ENCODE data around the gene DDX24.

DNA sequence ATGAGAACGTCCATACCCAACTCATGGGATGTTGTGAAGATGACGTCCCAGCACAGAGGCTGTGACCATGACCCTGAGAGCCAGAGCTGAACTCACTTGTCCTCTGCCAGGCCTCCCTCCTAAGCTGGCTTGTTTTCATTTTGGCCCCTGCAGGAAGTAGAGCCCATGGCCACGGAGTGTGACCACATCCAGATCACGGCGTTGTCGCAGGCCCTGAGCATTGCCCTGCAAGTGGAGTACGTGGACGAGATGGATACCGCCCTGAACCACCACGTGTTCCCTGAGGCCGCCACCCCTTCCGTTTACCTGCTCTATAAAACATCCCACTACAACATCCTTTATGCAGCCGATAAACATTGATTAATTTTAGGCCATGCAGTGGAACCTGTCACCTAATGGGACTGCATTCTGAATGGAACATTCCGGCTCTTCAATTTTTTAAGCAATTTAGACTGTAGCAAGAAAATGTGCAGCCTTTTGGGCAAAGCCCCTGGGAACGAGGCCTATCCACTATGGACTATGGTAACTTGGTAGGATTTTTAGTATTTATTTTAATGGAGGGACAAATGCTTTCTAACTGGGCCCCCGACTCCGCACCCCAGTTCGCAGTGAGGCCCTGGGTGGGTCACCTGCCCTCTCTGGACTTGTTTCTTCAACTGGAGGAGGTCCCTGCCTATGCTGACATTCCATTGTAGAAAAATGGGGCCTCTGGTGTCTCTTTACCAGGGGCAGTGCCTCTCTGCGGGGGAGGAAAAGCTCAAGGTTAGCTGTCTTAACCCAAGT, 35.2 kb downstream of the DDX24 start:
- no peak for TF ChIP-seq EP300 (IDR thresholded peaks at IDR 0.05; ENCODE audit: low read depth)
- no peak for TF ChIP-seq POLR2AphosphoS5 (IDR thresholded peaks at IDR 0.05)
- TF ChIP-seq, protein P1, sequence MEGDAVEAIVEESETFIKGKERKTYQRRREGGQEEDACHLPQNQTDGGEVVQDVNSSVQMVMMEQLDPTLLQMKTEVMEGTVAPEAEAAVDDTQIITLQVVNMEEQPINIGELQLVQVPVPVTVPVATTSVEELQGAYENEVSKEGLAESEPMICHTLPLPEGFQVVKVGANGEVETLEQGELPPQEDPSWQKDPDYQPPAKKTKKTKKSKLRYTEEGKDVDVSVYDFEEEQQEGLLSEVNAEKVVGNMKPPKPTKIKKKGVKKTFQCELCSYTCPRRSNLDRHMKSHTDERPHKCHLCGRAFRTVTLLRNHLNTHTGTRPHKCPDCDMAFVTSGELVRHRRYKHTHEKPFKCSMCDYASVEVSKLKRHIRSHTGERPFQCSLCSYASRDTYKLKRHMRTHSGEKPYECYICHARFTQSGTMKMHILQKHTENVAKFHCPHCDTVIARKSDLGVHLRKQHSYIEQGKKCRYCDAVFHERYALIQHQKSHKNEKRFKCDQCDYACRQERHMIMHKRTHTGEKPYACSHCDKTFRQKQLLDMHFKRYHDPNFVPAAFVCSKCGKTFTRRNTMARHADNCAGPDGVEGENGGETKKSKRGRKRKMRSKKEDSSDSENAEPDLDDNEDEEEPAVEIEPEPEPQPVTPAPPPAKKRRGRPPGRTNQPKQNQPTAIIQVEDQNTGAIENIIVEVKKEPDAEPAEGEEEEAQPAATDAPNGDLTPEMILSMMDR (IDR thresholded peaks at IDR 0.05) = no peak
- TF ChIP-seq POLR2A (IDR thresholded peaks at IDR 0.05) = no peak

All from transverse colon (tissue), 4 donors.